HG02973 (cell line): Measurements from ENCODE around the gene LANCL1.
"Not testable (repeated sequence)": the region's sequence is repeated elsewhere in the genome, so short reads cannot be mapped to it uniquely, and the experiment has no call there.

Experiments
- ATAC-seq: cut with Tn5 transposase; IDR thresholded peaks from one replicate; pipeline ENCODE4 v1.9.1; 2021; ENCODE audit warnings: moderate library complexity; ENCODE audit not compliant: unreplicated experiment

The LANCL1 gene

GRCh38 chr2:210460322-210461227 is 16.0 kb downstream of the LANCL1 start:
- ATAC-seq, result no peak

- no peak for ATAC-seq
Measured at GRCh38 chr2:210459880-210460279, 16.7 kb downstream of the LANCL1 start.

GRCh38 chr2:210459407-210459806 is 17.2 kb downstream of the LANCL1 start:
- no peak for ATAC-seq

- ATAC-seq, result no peak
Measured at GRCh38 chr2:210458395-210458794, 18.2 kb downstream of the LANCL1 start.

- no peak for ATAC-seq
Measured at GRCh38 chr2:210456571-210456970, 20.0 kb downstream of the LANCL1 start.

GRCh38 chr2:210454336-210454735 is 22.2 kb downstream of the LANCL1 start:
- ATAC-seq, result no peak

- no peak for ATAC-seq
Measured at GRCh38 chr2:210452194-210452593, 24.4 kb downstream of the LANCL1 start.

GRCh38 chr2:210450942-210451341 is 25.6 kb downstream of the LANCL1 start:
- ATAC-seq, result not testable (repeated sequence)

- no peak for ATAC-seq
Measured at GRCh38 chr2:210445732-210446131, 30.8 kb downstream of the LANCL1 start.

GRCh38 chr2:210445116-210445707 is 31.3 kb downstream of the LANCL1 start:
- ATAC-seq, result peak; percentile 69

- ATAC-seq, result no peak
Measured at GRCh38 chr2:210443527-210443926, 33.0 kb downstream of the LANCL1 start.

GRCh38 chr2:210442878-210443277 is 33.7 kb downstream of the LANCL1 start:
- ATAC-seq, result no peak

- no peak for ATAC-seq
Measured at GRCh38 chr2:210442457-210442856, 34.1 kb downstream of the LANCL1 start.

- no peak for ATAC-seq
Measured at GRCh38 chr2:210440206-210440605, 36.4 kb downstream of the LANCL1 start.

GRCh38 chr2:210435439-210435838 is 41.1 kb downstream of the LANCL1 start:
- no peak for ATAC-seq

- no peak for ATAC-seq
Measured at GRCh38 chr2:210432633-210433032, 43.9 kb downstream of the LANCL1 start.

GRCh38 chr2:210429403-210430137 is 47.0 kb downstream of the LANCL1 start:
- ATAC-seq, result no peak

GRCh38 chr2:210428393-210429179 is 48.0 kb downstream of the LANCL1 start:
- no peak for ATAC-seq

- not testable (repeated sequence) for ATAC-seq
Measured at GRCh38 chr2:210427309-210427708, 49.2 kb downstream of the LANCL1 start.

GRCh38 chr2:210422366-210422765 is 54.2 kb downstream of the LANCL1 start:
- ATAC-seq, result no peak

- ATAC-seq, result no peak
Measured at GRCh38 chr2:210421916-210422315, 54.6 kb downstream of the LANCL1 start.
